Upper lobe of left lung (tissue), 4 donors: ENCODE data around the gene MCM3.

Source experiments
- CTCF ChIP-seq, 6 experiments: fragments of 450-650 bp in 4 of 6; fragments of 200-600 bp in 2 of 6; sonication (generic) in 2 of 6; IDR thresholded peaks; one replicate each; pipeline ENCODE4 v1.5.1; 2016 to 2019; ENCODE audit warnings: antibody characterized with exemption in 6 of 6
- POLR2A ChIP-seq, 4 donors: fragments of 450-650 bp; IDR thresholded peaks; one replicate each; pipeline ENCODE4 v1.5.1; 2016 to 2017; ENCODE audit warnings: antibody characterized with exemption in 4 of 4, mild to moderate bottlenecking in 2 of 4
- POLR2AphosphoS5 ChIP-seq, 2 donors: sonication (generic); formaldehyde crosslinking; IDR thresholded peaks; one replicate each; pipeline ENCODE4 v1.5.1; 2017; ENCODE audit warnings: antibody characterized with exemption in 2 of 2

- TF ChIP-seq CTCF (IDR thresholded peaks at IDR 0.05) (no peak), POLR2AphosphoS5 (IDR thresholded peaks at IDR 0.05) (no peak), POLR2A (IDR thresholded peaks at IDR 0.05) (no peak)
These were observed 21.6 kb upstream of the MCM3 start for GRCh38 chr6:52305948-52306767.
